Panc1 (cell line): ENCODE data around the gene DAB2IP. TPM values are rescaled to one million over a fixed set of nuclear protein-coding genes. Genes with fewer than 3 reads are reported as not detected.

Source experiments
- ATAC-seq: fragments of 200-7000 bp; cut with Tn5 transposase; 2 replicates; pipeline ENCODE4 v1.9.1; 2020; ENCODE audit warnings: mild to moderate bottlenecking, moderate library complexity
- Bru-seq: library from RNA; stranded (reverse); fragments of 400-500 nt; gene quantifications from one replicate; lab custom pipeline; 2021; lab: Mats Ljungman, UMichigan
- BruChase-seq, 2 experiments: library from RNA; stranded (reverse); fragments of 400-500 nt; gene quantifications; one replicate each; lab custom pipeline; 2021; lab: Mats Ljungman, UMichigan
- BruUV-seq: library from RNA; stranded (reverse); fragments of 400-500 nt; replicated peaks from 2 replicates; lab custom pipeline; 2021; lab: Mats Ljungman, UMichigan
- CTCF ChIA-PET: fragments of 300-600 bp; sonication (Branson Sonifier 250); formaldehyde crosslinking; loops from one replicate; lab custom pipeline; 2022; ENCODE audit warnings: antibody characterized with exemption; lab: Charles Lee
- POLR2A ChIA-PET: fragments of 300-600 bp; sonication (Branson Sonifier 250); formaldehyde crosslinking; loops from one replicate; lab custom pipeline; 2022; ENCODE audit warnings: antibody characterized with exemption; lab: Charles Lee
- DNase-seq: peaks from one replicate; pipeline ENCODE4 v3.0.0-alpha.2; 2010; ENCODE audit warnings: low read depth, low spot score
- H3K27ac ChIP-seq: 2 replicates; pipeline ENCODE4 v1.5.1; 2011; ENCODE audit warnings: mild to moderate bottlenecking, low read length, inconsistent platforms
- H3K27me3 ChIP-seq: fragments of 200-500 bp; sonication (Bioruptor generic); 2 replicates; pipeline ENCODE4 v1.6.0; 2014; ENCODE audit warnings: low read length, inconsistent platforms; ENCODE audit not compliant: control insufficient read depth, insufficient read depth
- H3K36me3 ChIP-seq: fragments of 200-500 bp; sonication (Bioruptor generic); 2 replicates; pipeline ENCODE4 v1.5.1; 2014; ENCODE audit warnings: inconsistent platforms, mild to moderate bottlenecking, low read length, moderate library complexity; ENCODE audit not compliant: control insufficient read depth, insufficient read depth
- H3K4me1 ChIP-seq: 2 replicates; pipeline ENCODE4 v1.5.1; 2011; ENCODE audit warnings: inconsistent platforms, mild to moderate bottlenecking, low read length, moderate library complexity; ENCODE audit not compliant: control insufficient read depth, insufficient read depth
- H3K4me3 ChIP-seq, 2 experiments: 2 replicates each; pipeline ENCODE4 v1.5.1; 2011 to 2012; ENCODE audit warnings: low read depth in 2 of 2, low read length in 2 of 2, mild to moderate bottlenecking in 2 of 2, inconsistent platforms in 1 of 2, moderate library complexity in 1 of 2
- H3K9me3 ChIP-seq: fragments of 200-500 bp; sonication (Bioruptor generic); 2 replicates; pipeline ENCODE4 v1.5.1; 2014; ENCODE audit warnings: low read depth, mild to moderate bottlenecking, inconsistent platforms, low read length, moderate library complexity; ENCODE audit not compliant: control insufficient read depth, insufficient read depth
- POLR2AphosphoS5 ChIP-seq: IDR thresholded peaks from 2 replicates; pipeline ENCODE4 v1.6.1; 2012; ENCODE audit warnings: mild to moderate bottlenecking, low read depth, low read length, moderate library complexity
- SIN3A ChIP-seq: IDR thresholded peaks from 2 replicates; pipeline ENCODE4 v1.6.1; 2012; ENCODE audit warnings: low read depth, mild to moderate bottlenecking, low read length, moderate library complexity, borderline replicate concordance; ENCODE audit not compliant: insufficient read depth
- TCF7L2 ChIP-seq: IDR thresholded peaks from 2 replicates; pipeline ENCODE4 v1.6.1; 2011; ENCODE audit warnings: mild to moderate bottlenecking, low read depth, low read length, inconsistent platforms
- in situ Hi-C: cut with HindIII; loops from 2 replicates; pipeline ENCODE4 v1.10.0; 2016; ENCODE audit warnings: low sequenced_read_pairs, low pct_unique_long_range_greater_than_20kb
- intact Hi-C: fragments of 100-400 bp; cut with micrococcal nuclease; formaldehyde crosslinking; loops from one replicate; pipeline ENCODE4 v1.10.0; 2022; ENCODE audit not compliant: unreplicated experiment
- long read RNA-seq: library from polyadenylated mRNA; unstranded; transcript quantifications from one replicate; pipeline ENCODE4 v2.0.0, GENCODE V29; 2021; ENCODE audit not compliant: unreplicated experiment
- polyA plus RNA-seq: library from polyadenylated mRNA; unstranded; fragments of >200 nt; gene quantifications from one replicate; pipeline ENCODE4 v1.2.1, GENCODE V29; 2012; ENCODE audit warnings: missing spikeins; ENCODE audit not compliant: insufficient read length
- total RNA-seq: library from RNA; stranded (reverse); gene quantifications from one replicate; pipeline ENCODE4 v1.2.1, GENCODE V29; 2021; ENCODE audit not compliant: unreplicated experiment
- TF ChIP-seq, protein P1 (sequence below): fragments of 450-650 bp; IDR thresholded peaks from 2 replicates; pipeline ENCODE4 v1.5.1; 2017; ENCODE audit warnings: mild to moderate bottlenecking
- TF ChIP-seq, protein P2 (sequence below), 2 experiments: IDR thresholded peaks; 2 replicates each; pipeline ENCODE4 v1.6.1; 2011 to 2012; ENCODE audit warnings: low read depth in 2 of 2, control low read depth in 1 of 2, low read length in 1 of 2, mild to moderate bottlenecking in 1 of 2, moderate library complexity in 1 of 2; ENCODE audit not compliant: insufficient read depth in 1 of 2

DAB2IP gene
- total RNA-seq (18.4 TPM), Bru-seq, nascent RNA (percentile 42 among the genes with signal in this experiment), BruChase-seq, experiment 1, labeled RNA remaining after a 2-hour chase (percentile 42 among the genes with signal in this experiment), BruChase-seq, experiment 2, labeled RNA remaining after a 6-hour chase (percentile 45 among the genes with signal in this experiment)
- polyA plus RNA-seq: 19.3 TPM
- long read RNA-seq, partial matches to known transcripts: 6 of 31 reads
- long read RNA-seq, other reads (novel, unspliced or antisense): 25 of 31 reads

DNA sequence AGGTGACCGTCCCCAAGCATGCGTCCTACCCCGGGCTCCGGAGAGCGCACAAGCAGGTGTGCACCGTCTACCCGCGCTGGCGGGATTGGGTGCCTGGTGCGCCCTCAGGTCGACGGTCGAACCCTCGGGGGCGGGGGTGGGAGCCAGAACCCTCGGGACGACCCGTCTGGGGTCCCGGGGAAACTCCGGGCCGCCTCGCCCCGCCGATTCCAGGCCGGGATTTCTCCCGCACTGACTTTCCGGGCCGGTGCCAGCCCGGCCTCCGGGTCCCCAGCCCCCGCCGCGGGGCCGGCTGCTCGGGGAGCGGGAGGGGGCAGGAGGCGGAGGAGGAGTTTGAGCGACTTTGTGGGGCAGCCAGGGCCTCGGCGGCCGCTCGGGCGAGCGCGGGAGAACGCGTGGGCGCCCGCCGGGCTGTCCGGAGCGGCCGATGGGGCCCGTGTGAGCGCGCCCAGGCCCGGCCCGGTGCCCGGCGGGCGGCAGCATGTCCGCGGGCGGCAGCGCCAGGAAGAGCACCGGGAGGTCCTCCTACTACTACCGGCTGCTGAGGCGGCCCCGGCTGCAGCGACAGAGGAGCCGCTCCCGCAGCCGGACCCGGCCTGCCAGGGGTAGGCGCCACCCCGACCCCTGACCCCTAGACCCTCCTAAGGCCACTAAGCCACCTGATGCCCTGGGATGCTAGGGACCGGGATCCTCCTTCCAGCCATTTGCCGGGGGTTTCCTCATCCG is at the start of gene DAB2IP:
Gene DAB2IP, plus strand, starts transcription at position 340 of the 726 bp plus-strand sequence. Its CDS starts 142 bp downstream, at position 482.
- intact Hi-C loops: no loop called here

DNA sequence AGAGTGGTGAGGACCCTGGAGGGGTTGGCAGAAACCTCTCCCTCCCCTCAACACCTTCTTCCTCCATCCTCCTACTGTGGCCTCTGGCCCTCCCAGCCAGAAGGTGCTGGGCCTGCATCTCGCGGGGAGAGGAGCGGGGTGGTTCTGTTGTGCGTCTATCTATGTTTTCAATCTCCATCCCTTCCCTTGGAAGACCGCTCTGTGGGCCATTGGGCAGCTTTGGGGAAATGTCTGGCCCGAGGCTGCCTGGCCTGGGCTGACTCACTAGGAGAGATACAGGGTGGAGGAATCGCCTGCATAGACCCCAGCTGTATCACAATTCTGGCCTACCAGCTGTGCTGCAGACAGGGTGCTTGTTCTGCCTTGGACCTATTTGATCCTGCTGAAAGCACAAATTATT is 48.4 kb upstream of the DAB2IP start:
- ChIA-PET CTCF (no interaction called here), POLR2A (no interaction called here)
- intact Hi-C loops: no loop called here
- no peak for DNase-seq
- no peaks in the 10 kb centered on the region for H3K9me3 ChIP-seq
- no peak for ATAC-seq
- TF ChIP-seq SIN3A (no peak), POLR2AphosphoS5 (no peak), TCF7L2 (no peak)
- TF ChIP-seq, protein P1, sequence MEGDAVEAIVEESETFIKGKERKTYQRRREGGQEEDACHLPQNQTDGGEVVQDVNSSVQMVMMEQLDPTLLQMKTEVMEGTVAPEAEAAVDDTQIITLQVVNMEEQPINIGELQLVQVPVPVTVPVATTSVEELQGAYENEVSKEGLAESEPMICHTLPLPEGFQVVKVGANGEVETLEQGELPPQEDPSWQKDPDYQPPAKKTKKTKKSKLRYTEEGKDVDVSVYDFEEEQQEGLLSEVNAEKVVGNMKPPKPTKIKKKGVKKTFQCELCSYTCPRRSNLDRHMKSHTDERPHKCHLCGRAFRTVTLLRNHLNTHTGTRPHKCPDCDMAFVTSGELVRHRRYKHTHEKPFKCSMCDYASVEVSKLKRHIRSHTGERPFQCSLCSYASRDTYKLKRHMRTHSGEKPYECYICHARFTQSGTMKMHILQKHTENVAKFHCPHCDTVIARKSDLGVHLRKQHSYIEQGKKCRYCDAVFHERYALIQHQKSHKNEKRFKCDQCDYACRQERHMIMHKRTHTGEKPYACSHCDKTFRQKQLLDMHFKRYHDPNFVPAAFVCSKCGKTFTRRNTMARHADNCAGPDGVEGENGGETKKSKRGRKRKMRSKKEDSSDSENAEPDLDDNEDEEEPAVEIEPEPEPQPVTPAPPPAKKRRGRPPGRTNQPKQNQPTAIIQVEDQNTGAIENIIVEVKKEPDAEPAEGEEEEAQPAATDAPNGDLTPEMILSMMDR: no peak
- TF ChIP-seq, protein P2, sequence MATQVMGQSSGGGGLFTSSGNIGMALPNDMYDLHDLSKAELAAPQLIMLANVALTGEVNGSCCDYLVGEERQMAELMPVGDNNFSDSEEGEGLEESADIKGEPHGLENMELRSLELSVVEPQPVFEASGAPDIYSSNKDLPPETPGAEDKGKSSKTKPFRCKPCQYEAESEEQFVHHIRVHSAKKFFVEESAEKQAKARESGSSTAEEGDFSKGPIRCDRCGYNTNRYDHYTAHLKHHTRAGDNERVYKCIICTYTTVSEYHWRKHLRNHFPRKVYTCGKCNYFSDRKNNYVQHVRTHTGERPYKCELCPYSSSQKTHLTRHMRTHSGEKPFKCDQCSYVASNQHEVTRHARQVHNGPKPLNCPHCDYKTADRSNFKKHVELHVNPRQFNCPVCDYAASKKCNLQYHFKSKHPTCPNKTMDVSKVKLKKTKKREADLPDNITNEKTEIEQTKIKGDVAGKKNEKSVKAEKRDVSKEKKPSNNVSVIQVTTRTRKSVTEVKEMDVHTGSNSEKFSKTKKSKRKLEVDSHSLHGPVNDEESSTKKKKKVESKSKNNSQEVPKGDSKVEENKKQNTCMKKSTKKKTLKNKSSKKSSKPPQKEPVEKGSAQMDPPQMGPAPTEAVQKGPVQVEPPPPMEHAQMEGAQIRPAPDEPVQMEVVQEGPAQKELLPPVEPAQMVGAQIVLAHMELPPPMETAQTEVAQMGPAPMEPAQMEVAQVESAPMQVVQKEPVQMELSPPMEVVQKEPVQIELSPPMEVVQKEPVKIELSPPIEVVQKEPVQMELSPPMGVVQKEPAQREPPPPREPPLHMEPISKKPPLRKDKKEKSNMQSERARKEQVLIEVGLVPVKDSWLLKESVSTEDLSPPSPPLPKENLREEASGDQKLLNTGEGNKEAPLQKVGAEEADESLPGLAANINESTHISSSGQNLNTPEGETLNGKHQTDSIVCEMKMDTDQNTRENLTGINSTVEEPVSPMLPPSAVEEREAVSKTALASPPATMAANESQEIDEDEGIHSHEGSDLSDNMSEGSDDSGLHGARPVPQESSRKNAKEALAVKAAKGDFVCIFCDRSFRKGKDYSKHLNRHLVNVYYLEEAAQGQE (IDR thresholded peaks at IDR 0.05; ENCODE audit: insufficient read depth in 1 of 2, low read depth in 2 of 2, low read length in 1 of 2): no peak
- no peak overlapping the region for H3K27ac ChIP-seq
- no peaks in the 10 kb centered on the region; the same call in 1 of the 2 replicates for H3K36me3 ChIP-seq
- no peaks in the 10 kb centered on the region for H3K27me3 ChIP-seq
- no peak overlapping the region for H3K4me3 ChIP-seq
- in situ Hi-C loops: no loop called here
- no peaks in the 10 kb centered on the region for H3K4me1 ChIP-seq
- BruUV-seq: no TSS peak

More for the DNA sequence above, at the start of gene DAB2IP:
- ChIA-PET POLR2A (no interaction called here), CTCF (no interaction called here)
- H3K9me3 ChIP-seq: no peaks in the 10 kb centered on the region
- H3K4me3 ChIP-seq: peak within 1 kb of the TSS; percentile 37 to 42
- H3K27me3 ChIP-seq: peaks cover 2% of the 10 kb centered on the region
- H3K36me3 ChIP-seq: no peaks in the 10 kb centered on the region
- peaks cover 4% of the 10 kb centered on the region for H3K4me1 ChIP-seq
- ATAC-seq (peak; percentile 73), DNase-seq (no peak)
- BruUV-seq: no TSS peak
- no peak for TF ChIP-seq POLR2AphosphoS5
- TF ChIP-seq, protein P1: no peak
- TF ChIP-seq, protein P2 (IDR thresholded peaks at IDR 0.05; ENCODE audit: insufficient read depth in 1 of 2, low read depth in 2 of 2, low read length in 1 of 2): no peak
- TF ChIP-seq SIN3A: no peak
- TF ChIP-seq TCF7L2: no peak
- H3K27ac ChIP-seq: no peak within 1 kb of the TSS
- in situ Hi-C loops: no loop called here
